NB4 (cell line): ENCODE measurements around the gene SUGP1.

Source experiments
- POLR2A ChIP-seq: IDR thresholded peaks from 2 replicates; pipeline ENCODE4 v1.6.1; 2011; ENCODE audit warnings: mild to moderate bottlenecking; ENCODE audit not compliant: insufficient read length; ENCODE audit errors: extremely low read depth
- TF ChIP-seq, protein P1 (sequence below): IDR thresholded peaks from one replicate; pipeline ENCODE4 v1.5.1; 2012; ENCODE audit warnings: low read depth, low read length
- TF ChIP-seq, protein P2 (sequence below): IDR thresholded peaks from 2 replicates; pipeline ENCODE4 v1.6.1; 2011; ENCODE audit warnings: low read depth, low read length

DNA sequence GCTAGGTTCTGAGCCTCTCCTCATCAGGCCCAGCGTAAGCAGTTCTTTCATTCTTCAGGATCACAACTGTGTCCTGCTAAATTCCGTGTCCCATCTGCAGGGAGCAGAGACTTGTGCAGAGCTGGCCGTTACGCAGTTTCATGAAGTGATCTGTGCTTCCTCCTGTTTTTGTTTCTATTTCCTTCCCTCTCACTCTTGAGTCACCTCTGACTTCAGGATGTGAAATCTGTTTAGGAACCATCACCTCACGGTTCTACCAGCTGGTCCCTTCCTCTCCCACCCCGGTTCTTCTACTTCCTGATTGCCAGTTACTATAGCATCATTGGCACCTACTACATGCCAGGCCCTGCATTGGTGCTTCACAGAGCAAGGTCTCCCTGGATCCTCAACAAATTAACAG, 8.8 kb upstream of the SUGP1 start:
- TF ChIP-seq, protein P1, sequence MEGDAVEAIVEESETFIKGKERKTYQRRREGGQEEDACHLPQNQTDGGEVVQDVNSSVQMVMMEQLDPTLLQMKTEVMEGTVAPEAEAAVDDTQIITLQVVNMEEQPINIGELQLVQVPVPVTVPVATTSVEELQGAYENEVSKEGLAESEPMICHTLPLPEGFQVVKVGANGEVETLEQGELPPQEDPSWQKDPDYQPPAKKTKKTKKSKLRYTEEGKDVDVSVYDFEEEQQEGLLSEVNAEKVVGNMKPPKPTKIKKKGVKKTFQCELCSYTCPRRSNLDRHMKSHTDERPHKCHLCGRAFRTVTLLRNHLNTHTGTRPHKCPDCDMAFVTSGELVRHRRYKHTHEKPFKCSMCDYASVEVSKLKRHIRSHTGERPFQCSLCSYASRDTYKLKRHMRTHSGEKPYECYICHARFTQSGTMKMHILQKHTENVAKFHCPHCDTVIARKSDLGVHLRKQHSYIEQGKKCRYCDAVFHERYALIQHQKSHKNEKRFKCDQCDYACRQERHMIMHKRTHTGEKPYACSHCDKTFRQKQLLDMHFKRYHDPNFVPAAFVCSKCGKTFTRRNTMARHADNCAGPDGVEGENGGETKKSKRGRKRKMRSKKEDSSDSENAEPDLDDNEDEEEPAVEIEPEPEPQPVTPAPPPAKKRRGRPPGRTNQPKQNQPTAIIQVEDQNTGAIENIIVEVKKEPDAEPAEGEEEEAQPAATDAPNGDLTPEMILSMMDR: no peak
- no peak for TF ChIP-seq POLR2A
- TF ChIP-seq, protein P2, sequence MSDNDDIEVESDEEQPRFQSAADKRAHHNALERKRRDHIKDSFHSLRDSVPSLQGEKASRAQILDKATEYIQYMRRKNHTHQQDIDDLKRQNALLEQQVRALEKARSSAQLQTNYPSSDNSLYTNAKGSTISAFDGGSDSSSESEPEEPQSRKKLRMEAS: no peak
